ENCODE measurements around the gene CHRD. TPM values are rescaled to one million over a fixed set of nuclear protein-coding genes. Genes with fewer than 3 reads are reported as not detected.
A peak's percentile ranks its signal among the peaks of the same experiment; 100 is the strongest.

The CHRD gene
- total RNA-seq (not detected), polyA plus RNA-seq (not detected), total RNA-seq (0 reads per million in 6 experiments)

DNA sequence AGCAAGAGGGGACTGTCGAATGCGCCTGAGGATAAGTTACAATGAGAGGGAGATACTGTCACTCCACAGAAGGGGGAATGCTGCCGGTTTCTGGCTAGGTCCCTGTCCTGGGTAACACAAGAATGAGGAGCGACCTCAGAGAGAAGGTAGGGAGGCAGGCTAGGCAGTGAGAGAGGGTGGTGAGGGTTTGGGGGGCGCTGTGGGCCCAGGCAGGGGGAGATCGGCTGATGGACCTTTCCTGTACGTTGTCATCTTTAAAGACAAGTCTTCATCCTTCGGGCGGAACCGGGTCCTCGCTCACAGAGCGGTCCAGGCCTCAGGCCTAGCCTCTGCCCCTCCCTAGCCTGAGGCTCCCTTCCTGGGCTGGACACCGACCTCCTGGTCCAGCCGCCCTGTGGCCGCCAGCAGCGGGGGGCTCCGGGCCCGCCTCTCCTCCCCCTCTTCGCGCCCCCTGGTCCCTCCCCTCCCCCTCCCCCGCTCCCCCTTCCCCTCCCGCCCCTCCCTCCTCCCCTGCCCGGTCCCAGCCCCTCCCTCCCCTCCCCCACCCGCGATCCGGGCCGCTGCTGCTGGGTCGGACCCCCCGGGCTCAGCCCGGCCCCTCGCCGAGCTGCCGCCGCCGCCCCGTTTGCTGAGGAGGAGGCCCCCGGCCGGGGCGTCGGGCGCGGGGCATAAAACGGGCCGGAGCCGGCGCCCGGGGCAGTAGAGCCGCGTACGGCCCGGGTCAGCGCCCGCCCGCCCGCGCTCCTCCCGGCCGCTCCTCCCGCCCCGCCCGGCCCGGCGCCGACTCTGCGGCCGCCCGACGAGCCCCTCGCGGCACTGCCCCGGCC, at the start of gene CHRD:
Gene CHRD, plus strand, starts transcription at position 697 of the 827 bp plus-strand sequence. CDS start 265 bp downstream, outside the sequence.
- H3K4me1 Mint-ChIP-seq = peaks cover 7 to 25% (median 13%) of the 10 kb centered on the region in 4 donors
- POLR2A ChIA-PET = interaction anchor here (1.1 kb wide), 1 partner anchor 16 kb away, joined by 3 read pairs; no protein-coding TSS in a partner anchor

GRCh38 chr3:184332370-184333090, 47.3 kb upstream of the CHRD start:
- no peaks in the 10 kb centered on the region for H3K9me3 Mint-ChIP-seq
- no peaks in the 10 kb centered on the region for H3K27me3 Mint-ChIP-seq
- peak overlapping the region; percentile 89 to 99 (median 97) for H3K27ac Mint-ChIP-seq
- peaks cover 20 to 34% (median 31%) of the 10 kb centered on the region in 4 donors for H3K4me1 Mint-ChIP-seq
- no peak for DNase-seq
- no peak for ATAC-seq
- H3K4me3 Mint-ChIP-seq = peak overlapping the region in 2 of 10 donors; percentile 22 to 70
- H3K36me3 Mint-ChIP-seq = peaks cover 0 to 72% (median 13%) of the 10 kb centered on the region in 3 donors
- POLR2A ChIA-PET = no interaction called here

More for the DNA sequence above, at the start of gene CHRD:
- H3K27ac Mint-ChIP-seq = peak within 1 kb of the TSS in 3 of 10 donors; percentile 40 to 58 (median 42)
- H3K27me3 Mint-ChIP-seq = peaks cover 23 to 71% (median 44%) of the 10 kb centered on the region in 5 donors
- no peaks in the 10 kb centered on the region for H3K9me3 Mint-ChIP-seq
- peak within 1 kb of the TSS; percentile 66 to 86 (median 80) for H3K4me3 Mint-ChIP-seq
- peaks cover 0 to 4% (median 0%) of the 10 kb centered on the region in 3 donors for H3K36me3 Mint-ChIP-seq
- DNase-seq = no peak
- ATAC-seq = peak in 1 of 2 donors; percentile 12

GRCh38 chr3:184333190-184333589, 46.7 kb upstream of the CHRD start:
- peak overlapping the region; percentile 89 to 99 (median 97) for H3K27ac Mint-ChIP-seq
- ATAC-seq = no peak
- no peaks in the 10 kb centered on the region for H3K27me3 Mint-ChIP-seq
- H3K36me3 Mint-ChIP-seq = peaks cover 0 to 66% (median 13%) of the 10 kb centered on the region in 3 donors
- peak overlapping the region in 1 of 10 donors; percentile 3 for H3K4me3 Mint-ChIP-seq
- no peak for DNase-seq
- no peaks in the 10 kb centered on the region for H3K9me3 Mint-ChIP-seq
- peaks cover 26 to 41% (median 38%) of the 10 kb centered on the region in 4 donors for H3K4me1 Mint-ChIP-seq
- POLR2A ChIA-PET = no interaction called here

DNA sequence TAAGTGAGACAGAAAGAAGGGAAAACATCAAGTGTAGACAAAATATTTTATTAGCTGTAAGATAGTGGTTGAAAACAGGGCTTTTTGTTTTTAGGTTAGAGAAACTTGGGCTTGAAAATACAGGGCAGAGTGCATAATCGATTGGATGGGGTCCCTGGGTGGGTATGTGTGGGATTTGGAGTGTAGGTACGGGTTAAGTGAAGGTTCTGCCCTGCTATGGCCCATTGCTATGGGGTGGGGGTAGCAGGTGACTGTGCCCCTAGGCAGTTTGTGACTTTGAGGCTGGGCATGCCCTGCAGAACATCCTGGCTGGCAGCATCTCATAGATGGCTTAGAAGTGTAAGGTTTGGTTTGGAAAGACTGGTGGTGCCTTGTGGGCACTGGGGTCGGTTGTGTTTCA, 46.2 kb upstream of the CHRD start:
- ATAC-seq = no peak
- Mint-ChIP-seq H3K36me3 (peaks cover 0 to 61% (median 9%) of the 10 kb centered on the region in 3 donors), H3K4me3 (peak overlapping the region in 5 of 10 donors; percentile 15 to 74 (median 34)), H3K27me3 (no peaks in the 10 kb centered on the region), H3K27ac (peak overlapping the region; percentile 87 to 99 (median 97)), H3K4me1 (peaks cover 23 to 42% (median 39%) of the 10 kb centered on the region in 4 donors), H3K9me3 (no peaks in the 10 kb centered on the region)
- POLR2A ChIA-PET = no interaction called here
- DNase-seq = no peak

- Mint-ChIP-seq H3K27me3 (no peaks in the 10 kb centered on the region), H3K4me1 (peaks cover 23 to 44% (median 42%) of the 10 kb centered on the region in 4 donors), H3K4me3 (peak overlapping the region in 9 of 10 donors; percentile 2 to 91 (median 57)), H3K9me3 (no peaks in the 10 kb centered on the region), H3K36me3 (peaks cover 0 to 52% (median 5%) of the 10 kb centered on the region in 3 donors), H3K27ac (peak overlapping the region; percentile 92 to 99 (median 97))
- peak; percentile 12 to 20 for ATAC-seq
- POLR2A ChIA-PET = no interaction called here
- peak in 2 of 10 donors; percentile 26 to 27 for DNase-seq
Measured at GRCh38 chr3:184334470-184335158, 45.2 kb upstream of the CHRD start.

- H3K27me3 Mint-ChIP-seq = no peaks in the 10 kb centered on the region
- no peaks in the 10 kb centered on the region for H3K9me3 Mint-ChIP-seq
- peaks cover 23 to 44% (median 42%) of the 10 kb centered on the region in 4 donors for H3K4me1 Mint-ChIP-seq
- ATAC-seq (peak; percentile 5 to 6), DNase-seq (no peak)
- H3K27ac Mint-ChIP-seq = peak overlapping the region; percentile 83 to 99 (median 97)
- H3K4me3 Mint-ChIP-seq = peak overlapping the region; percentile 78 to 96 (median 92)
- POLR2A ChIA-PET = no interaction called here
- H3K36me3 Mint-ChIP-seq = peaks cover 0 to 45% (median 5%) of the 10 kb centered on the region in 3 donors
Measured at GRCh38 chr3:184335291-184335660, 44.6 kb upstream of the CHRD start.

GRCh38 chr3:184335661-184336546, 44.0 kb upstream of the CHRD start:
- POLR2A ChIA-PET = no interaction called here
- H3K4me3 Mint-ChIP-seq = peak overlapping the region; percentile 80 to 96 (median 92)

DNA sequence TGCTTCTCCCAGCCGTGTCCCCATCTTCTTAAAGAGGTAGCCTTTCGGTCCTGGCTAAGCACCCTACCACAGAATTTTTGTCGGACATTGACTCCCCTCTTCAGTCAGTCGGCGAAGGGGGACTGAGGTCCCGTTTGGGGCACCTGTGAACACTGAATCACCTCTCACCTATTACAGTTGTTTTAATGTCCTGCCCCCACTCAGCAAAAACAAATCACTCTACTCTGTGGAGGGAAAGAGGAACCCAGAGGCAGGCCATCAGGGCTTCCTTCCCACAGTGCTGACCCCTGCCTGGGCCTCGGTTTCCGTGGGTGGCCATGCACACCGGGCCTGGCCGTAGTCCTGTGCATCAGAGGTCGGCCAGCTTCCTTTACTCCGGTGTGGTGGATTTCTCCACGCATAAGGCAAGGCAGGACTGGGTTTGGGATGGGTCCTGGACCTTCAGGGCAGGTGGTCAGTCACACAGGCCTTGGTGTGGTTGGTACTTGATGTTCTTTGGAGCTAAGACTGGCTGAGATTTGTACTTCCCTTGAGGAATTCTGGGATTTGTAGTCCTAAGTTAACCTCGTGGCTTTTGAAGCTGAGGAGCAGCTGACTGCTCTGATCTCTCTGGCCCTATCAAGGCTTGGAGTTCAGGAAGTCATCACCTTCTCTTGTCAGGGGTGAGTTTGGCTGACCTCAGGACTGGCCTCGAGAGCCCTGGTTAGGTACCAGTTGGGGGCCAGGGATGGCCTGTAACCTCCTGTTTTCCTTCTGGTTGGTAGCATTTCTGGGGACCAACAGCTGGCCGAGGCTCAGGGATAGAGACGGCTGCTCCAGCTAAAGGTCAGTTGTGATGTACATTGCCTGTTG, 43.1 kb upstream of the CHRD start:
- POLR2A ChIA-PET = interaction anchor here (3.0 kb wide), 1 partner anchor 24 kb away, joined by 15 read pairs; the partner anchor contains the start of genes CLCN2 and POLR2H
- H3K27ac Mint-ChIP-seq = peak overlapping the region; percentile 76 to 99 (median 94)
- H3K9me3 Mint-ChIP-seq = no peaks in the 10 kb centered on the region
- DNase-seq (no peak), ATAC-seq (no peak)
- peaks cover 21 to 44% (median 42%) of the 10 kb centered on the region in 4 donors for H3K4me1 Mint-ChIP-seq
- peak overlapping the region; percentile 80 to 96 (median 92) for H3K4me3 Mint-ChIP-seq
- H3K27me3 Mint-ChIP-seq = no peaks in the 10 kb centered on the region
- peaks cover 0 to 32% (median 5%) of the 10 kb centered on the region in 3 donors for H3K36me3 Mint-ChIP-seq

More at GRCh38 chr3:184335661-184336546, 44.0 kb upstream of the CHRD start:
- ATAC-seq = peak; percentile 75 to 77
- Mint-ChIP-seq H3K27me3 (no peaks in the 10 kb centered on the region), H3K9me3 (no peaks in the 10 kb centered on the region), H3K4me1 (peaks cover 23 to 44% (median 42%) of the 10 kb centered on the region in 4 donors), H3K27ac (peak overlapping the region; percentile 83 to 99 (median 97)), H3K36me3 (peaks cover 0 to 40% (median 5%) of the 10 kb centered on the region in 3 donors)
- DNase-seq = peak; percentile 78 to 92 (median 90)

DNA sequence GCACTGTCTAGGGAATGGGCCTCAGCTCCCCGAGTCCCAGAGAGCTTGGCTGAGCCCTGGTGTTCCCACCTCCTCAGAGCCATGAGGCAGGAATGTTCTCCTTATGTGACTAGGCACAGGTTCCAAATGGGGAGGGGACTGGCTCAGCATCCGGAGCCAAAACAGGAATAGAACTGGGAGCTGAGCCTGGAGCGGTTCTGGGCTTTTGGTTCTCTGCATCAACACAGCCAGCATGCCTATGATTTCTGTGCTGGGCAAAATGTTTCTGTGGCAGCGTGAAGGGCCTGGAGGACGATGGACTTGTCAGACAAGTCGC, 42.5 kb upstream of the CHRD start, which contains the start of gene FAM131A:
Gene FAM131A, plus strand, starts transcription at position 202 of the 316 bp plus-strand sequence. Its CDS starts 31 bp downstream, at position 233.
- Mint-ChIP-seq H3K27me3 (no peaks in the 10 kb centered on the region), H3K4me1 (peaks cover 21 to 44% (median 42%) of the 10 kb centered on the region in 4 donors), H3K27ac (peak within 1 kb of the TSS; percentile 76 to 99 (median 94)), H3K9me3 (no peaks in the 10 kb centered on the region), H3K4me3 (peak within 1 kb of the TSS; percentile 80 to 96 (median 92)), H3K36me3 (peaks cover 0 to 26% (median 5%) of the 10 kb centered on the region in 3 donors)
- POLR2A ChIA-PET = interaction anchor here (3.0 kb wide), 1 partner anchor 24 kb away, joined by 15 read pairs; the partner anchor contains the start of genes CLCN2 and POLR2H
- DNase-seq (no peak), ATAC-seq (no peak)

DNA sequence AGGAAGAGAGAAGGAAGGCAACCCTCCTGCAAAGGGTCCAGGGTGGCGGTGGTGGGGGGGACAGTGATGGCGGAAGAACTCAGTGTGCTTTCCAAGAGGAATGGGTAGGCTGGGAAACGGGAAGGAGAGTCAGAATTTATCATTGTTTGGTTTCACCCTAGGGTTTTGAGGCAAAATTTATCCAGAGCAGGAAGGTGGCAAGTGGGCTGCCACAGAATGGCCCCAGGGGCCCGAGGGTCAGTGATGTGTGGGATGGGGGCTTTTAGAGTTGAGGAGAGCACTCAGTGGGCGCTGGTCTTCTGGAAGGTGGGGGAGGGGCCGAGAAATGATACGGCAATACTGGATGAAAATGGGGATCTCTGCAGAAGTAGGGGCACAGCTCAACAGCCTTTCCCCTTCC, 41.9 kb upstream of the CHRD start:
- peaks cover 0 to 25% (median 3%) of the 10 kb centered on the region in 3 donors for H3K36me3 Mint-ChIP-seq
- H3K27me3 Mint-ChIP-seq = no peaks in the 10 kb centered on the region
- H3K9me3 Mint-ChIP-seq = no peaks in the 10 kb centered on the region
- H3K27ac Mint-ChIP-seq = peak overlapping the region in 5 of 10 donors; percentile 56 to 98 (median 95)
- POLR2A ChIA-PET = interaction anchor here (0.6 to 3.0 kb wide), 2 partner anchors 23 to 37 kb away, joined by 3 to 15 read pairs; partner anchors contain the start of genes CLCN2 and POLR2H
- no peak for ATAC-seq
- DNase-seq = no peak
- peak overlapping the region; percentile 16 to 92 (median 60) for H3K4me3 Mint-ChIP-seq
- peaks cover 19 to 44% (median 40%) of the 10 kb centered on the region in 4 donors for H3K4me1 Mint-ChIP-seq

All from naive thymus-derived CD8-positive, alpha-beta T cell (primary cell).